Keratinocyte (primary cell): ENCODE results near the gene RPL35A.

Source experiments
- CTCF ChIP-seq, 3 experiments: IDR thresholded peaks in 1 of 3; conservative IDR thresholded peaks in 1 of 3; optimal IDR thresholded peaks in 1 of 3; 2 replicates in 2 of 3; 3 replicates in 1 of 3; pipeline versions ENCODE3 to v1.5.1; 2011; ENCODE audit warnings: low read length in 3 of 3, mild to moderate bottlenecking in 3 of 3, moderate library complexity in 2 of 3, control low read depth in 1 of 3, inconsistent platforms in 1 of 3; ENCODE audit not compliant: insufficient read depth in 2 of 3; ENCODE audit errors: extremely low read depth in 1 of 3
- EZH2 ChIP-seq: IDR thresholded peaks from one replicate; pipeline ENCODE4 v1.6.1; 2012; ENCODE audit warnings: inconsistent platforms, mild to moderate bottlenecking, low read length, moderate library complexity

GRCh38 chr3:197955892-197956477 is 6.0 kb downstream of the RPL35A start:
- TF ChIP-seq CTCF (optimal IDR thresholded peaks at IDR 0.05 in 1 of 3, IDR thresholded peaks at IDR 0.05 in 1 of 3, conservative IDR thresholded peaks at IDR 0.05 in 1 of 3; ENCODE audit: extremely low read depth in 1 of 3, insufficient read depth in 2 of 3, low read length in 3 of 3) (no peak), EZH2 (no peak)
